H1 (cell line): ENCODE data around the gene ODF2L. TPM values are rescaled to one million over a fixed set of nuclear protein-coding genes. Genes with fewer than 3 reads are reported as not detected.

Experiments
- CTCF ChIA-PET: fragments of 300-600 bp; sonication (Branson Sonifier 250); formaldehyde crosslinking; loops from one replicate; lab custom pipeline; 2021; ENCODE audit not compliant: partially characterized antibody; lab: Charles Lee
- POLR2A ChIA-PET: fragments of 300-600 bp; sonication (Branson Sonifier 250); formaldehyde crosslinking; loops from one replicate; lab custom pipeline; 2021; ENCODE audit warnings: inconsistent platforms; ENCODE audit not compliant: partially characterized antibody; lab: Charles Lee
- DNase-seq, 2 experiments: peaks; one replicate each; pipeline versions ENCODE4 v3.0.0 to v3.0.0-alpha.2; 2010 to 2022; ENCODE audit warnings: low spot score in 2 of 2, low read depth in 1 of 2, mixed read lengths in 1 of 2
- FAIRE-seq: peaks from 2 replicates; lab custom pipeline; 2011; peaks lifted over from hg19 to GRCh38; lab: Jason Lieb, UNC
- H2AFZ ChIP-seq: 2 replicates; pipeline ENCODE4 v1.8.1; 2012; ENCODE audit warnings: low read length, inconsistent platforms
- H2AK5ac ChIP-seq: 2 replicates; pipeline ENCODE4 v1.6.1; 2013; ENCODE audit warnings: low read depth, low read length
- H2BK120ac ChIP-seq: replicated peaks from 2 replicates; pipeline ENCODE3; 2013; ENCODE audit warnings: low read depth, low read length, inconsistent platforms
- H2BK12ac ChIP-seq: 2 replicates; pipeline ENCODE4 v1.6.1; 2013; ENCODE audit warnings: low read depth, low read length
- H2BK15ac ChIP-seq: 2 replicates; pipeline ENCODE4 v1.6.1; 2013; ENCODE audit warnings: low read length
- H2BK20ac ChIP-seq: 2 replicates; pipeline ENCODE4 v1.6.1; 2013; ENCODE audit warnings: low read length
- H2BK5ac ChIP-seq: 2 replicates; pipeline ENCODE4 v1.6.1; 2013; ENCODE audit warnings: low read depth, low read length
- H3K14ac ChIP-seq: 2 replicates; pipeline ENCODE4 v1.6.1; 2013; ENCODE audit warnings: inconsistent platforms; ENCODE audit not compliant: insufficient read length
- H3K18ac ChIP-seq: 2 replicates; pipeline ENCODE4 v1.6.1; 2013; ENCODE audit warnings: low read length; ENCODE audit errors: extremely low read depth
- H3K23ac ChIP-seq: 2 replicates; pipeline ENCODE4 v1.6.1; 2013; ENCODE audit warnings: inconsistent platforms; ENCODE audit not compliant: insufficient read length
- H3K23me2 ChIP-seq: 2 replicates; pipeline ENCODE4 v1.6.1; 2013; ENCODE audit warnings: low read depth, low read length
- H3K27ac ChIP-seq: 2 replicates; pipeline ENCODE4 v1.6.1; 2011; ENCODE audit warnings: low read depth, low read length, inconsistent platforms
- H3K27me3 ChIP-seq, 4 experiments: replicated peaks in 1 of 4; 1 replicate in 1 of 4; 2 replicates in 3 of 4; pipeline versions ENCODE4 v1.6.1 to v1.8.1; 2011 to 2013; ENCODE audit warnings: low read length in 3 of 4, mild to moderate bottlenecking in 3 of 4, inconsistent platforms in 2 of 4, mixed read lengths in 2 of 4, moderate library complexity in 1 of 4; ENCODE audit not compliant: control insufficient read depth in 3 of 4, insufficient read depth in 3 of 4; ENCODE audit errors: extremely low read depth in 1 of 4
- H3K36me3 ChIP-seq, 4 experiments: 2 replicates each; pipeline versions ENCODE4 v1.6.1 to v1.8.1; 2011 to 2013; ENCODE audit warnings: mild to moderate bottlenecking in 4 of 4, low read length in 3 of 4, moderate library complexity in 2 of 4, control low read depth in 1 of 4, inconsistent platforms in 1 of 4; ENCODE audit not compliant: insufficient read depth in 4 of 4, control insufficient read depth in 2 of 4
- H3K4ac ChIP-seq: replicated peaks from 2 replicates; pipeline ENCODE3; 2013; ENCODE audit warnings: low read length, low read depth, mixed read lengths, inconsistent platforms; ENCODE audit not compliant: insufficient read length
- H3K4me1 ChIP-seq, 4 experiments: replicated peaks in 1 of 4; 1 replicate in 1 of 4; 2 replicates in 3 of 4; pipeline versions ENCODE4 v1.6.1 to v1.8.1; 2011 to 2013; ENCODE audit warnings: low read length in 3 of 4, inconsistent platforms in 2 of 4, mixed read lengths in 1 of 4; ENCODE audit not compliant: insufficient read depth in 4 of 4, control insufficient read depth in 3 of 4
- H3K4me2 ChIP-seq, 2 experiments: 2 replicates each; pipeline versions ENCODE4 v1.6.1 to v1.8.1; 2011 to 2013; ENCODE audit warnings: low read depth in 2 of 2, low read length in 2 of 2, control low read depth in 1 of 2, inconsistent platforms in 1 of 2, mild to moderate bottlenecking in 1 of 2; ENCODE audit not compliant: insufficient read depth in 1 of 2
- H3K4me3 ChIP-seq, 4 experiments: fragments of 200-600, 300-600 bp in 1 of 4; sonication (generic), shearing (Covaris generic), sonication (Bioruptor Twin) in 1 of 4; 2 replicates each; pipeline versions ENCODE4 v1.5.1 to v1.8.1; 2011 to 2016; ENCODE audit warnings: low read length in 4 of 4, low read depth in 3 of 4, control low read depth in 2 of 4, inconsistent platforms in 2 of 4, mild to moderate bottlenecking in 2 of 4, mixed read lengths in 1 of 4, moderate library complexity in 1 of 4; ENCODE audit not compliant: insufficient read depth in 2 of 4; ENCODE audit errors: extremely low read depth in 1 of 4
- H3K56ac ChIP-seq: replicated peaks from 2 replicates; pipeline ENCODE3; 2013; ENCODE audit warnings: low read depth, mild to moderate bottlenecking, mixed read lengths, low read length, inconsistent platforms; ENCODE audit not compliant: insufficient read length
- H3K79me1 ChIP-seq: 2 replicates; pipeline ENCODE4 v1.6.1; 2013; ENCODE audit warnings: low read depth, low read length, control low read depth
- H3K79me2 ChIP-seq, 2 experiments: 2 replicates each; pipeline versions ENCODE4 v1.6.1 to v1.8.1; 2012 to 2013; ENCODE audit warnings: low read length in 2 of 2, mild to moderate bottlenecking in 2 of 2, inconsistent platforms in 1 of 2; ENCODE audit not compliant: insufficient read depth in 2 of 2, control insufficient read depth in 1 of 2
- H3K9ac ChIP-seq, 4 experiments: replicated peaks in 1 of 4; 1 replicate in 1 of 4; 2 replicates in 3 of 4; pipeline versions ENCODE4 v1.6.1 to v1.8.1; 2011 to 2013; ENCODE audit warnings: low read depth in 3 of 4, low read length in 3 of 4, control low read depth in 2 of 4, mild to moderate bottlenecking in 2 of 4, moderate library complexity in 2 of 4, inconsistent platforms in 1 of 4; ENCODE audit errors: extremely low read depth in 1 of 4
- H3K9me3 ChIP-seq, 2 experiments: 2 replicates each; pipeline versions ENCODE4 v1.6.1 to v1.8.1; 2012 to 2013; ENCODE audit warnings: mild to moderate bottlenecking in 2 of 2, moderate library complexity in 2 of 2, control low read depth in 1 of 2, inconsistent platforms in 1 of 2, low read depth in 1 of 2, low read length in 1 of 2, mixed read lengths in 1 of 2; ENCODE audit not compliant: insufficient read depth in 2 of 2
- H4K20me1 ChIP-seq, 2 experiments: replicated peaks in 1 of 2; 2 replicates each; pipeline versions ENCODE3 to v1.8.1; 2011 to 2013; ENCODE audit warnings: inconsistent platforms in 2 of 2, low read length in 2 of 2, mild to moderate bottlenecking in 1 of 2; ENCODE audit not compliant: insufficient read depth in 2 of 2, control insufficient read depth in 1 of 2
- H4K5ac ChIP-seq: 2 replicates; pipeline ENCODE4 v1.6.1; 2013; ENCODE audit warnings: low read length, low read depth, mixed read lengths, inconsistent platforms; ENCODE audit not compliant: insufficient read length
- H4K8ac ChIP-seq: 2 replicates; pipeline ENCODE4 v1.8.0; 2013; ENCODE audit warnings: mild to moderate bottlenecking, moderate library complexity, low read length, inconsistent platforms; ENCODE audit not compliant: insufficient read depth; ENCODE audit errors: extremely low read depth
- H4K91ac ChIP-seq: replicated peaks from 2 replicates; pipeline ENCODE3; 2013; ENCODE audit warnings: low read length, mixed read lengths, inconsistent platforms; ENCODE audit not compliant: insufficient read length
- CREB1 ChIP-seq: IDR thresholded peaks from 2 replicates; pipeline ENCODE4 v1.6.1; 2012; ENCODE audit warnings: inconsistent platforms
- GTF2F1 ChIP-seq: IDR thresholded peaks from 2 replicates; pipeline ENCODE4 v1.6.1; 2012; ENCODE audit warnings: low read depth, low read length, improper control_type of control experiment, borderline replicate concordance
- MAFK ChIP-seq: IDR thresholded peaks from 2 replicates; pipeline ENCODE4 v1.6.1; 2012; ENCODE audit warnings: low read depth, mild to moderate bottlenecking, improper control_type of control experiment, low read length
- POLR2A ChIP-seq, 2 experiments: IDR thresholded peaks; 1 replicate in 1 of 2; 2 replicates in 1 of 2; pipeline ENCODE4 v1.6.1; 2011; ENCODE audit warnings: low read depth in 2 of 2, low read length in 2 of 2, mild to moderate bottlenecking in 2 of 2; ENCODE audit errors: control extremely low read depth in 1 of 2
- SIN3A ChIP-seq, 2 experiments: IDR thresholded peaks in 1 of 2; conservative IDR thresholded peaks in 1 of 2; 2 replicates each; pipeline ENCODE4 v1.6.1; 2011 to 2012; ENCODE audit warnings: low read length in 2 of 2, improper control_type of control experiment in 1 of 2, low read depth in 1 of 2, mild to moderate bottlenecking in 1 of 2
- SIX5 ChIP-seq: IDR thresholded peaks from 2 replicates; pipeline ENCODE4 v1.6.1; 2011; ENCODE audit warnings: mild to moderate bottlenecking, low read depth, low read length
- polyA plus RNA-seq, 7 experiments: library from polyadenylated mRNA; depleted of rRNA in 3 of 7; stranded (reverse) in 5 of 7; unstranded in 2 of 7; fragments of >200 nt in 5 of 7; fragments of 200-250 nt in 2 of 7; gene quantifications; 1 replicate in 5 of 7; 2 replicates in 1 of 7; 4 replicates in 1 of 7; pipeline versions ENCODE4 v1.2.1 to v1.2.3, GENCODE V29; 2011 to 2013; ENCODE audit warnings: missing spikeins in 2 of 7, mixed read lengths in 2 of 7
- total RNA-seq: library from RNA; stranded (reverse); fragmentation: NEBNext Ultra II Directional; extraction: Animal tissue kit (Norgen Biotek cat#: 25700); gene quantifications from 2 replicates; pipeline ENCODE4 v1.2.1, GENCODE V29; 2021

Gene ODF2L
- total and polyA plus RNA-seq, 2 of the 8 experiments (the other 6 are each of a cell fraction or from before 2014, with no cell fraction given) = 3.2 to 27.1 TPM

DNA sequence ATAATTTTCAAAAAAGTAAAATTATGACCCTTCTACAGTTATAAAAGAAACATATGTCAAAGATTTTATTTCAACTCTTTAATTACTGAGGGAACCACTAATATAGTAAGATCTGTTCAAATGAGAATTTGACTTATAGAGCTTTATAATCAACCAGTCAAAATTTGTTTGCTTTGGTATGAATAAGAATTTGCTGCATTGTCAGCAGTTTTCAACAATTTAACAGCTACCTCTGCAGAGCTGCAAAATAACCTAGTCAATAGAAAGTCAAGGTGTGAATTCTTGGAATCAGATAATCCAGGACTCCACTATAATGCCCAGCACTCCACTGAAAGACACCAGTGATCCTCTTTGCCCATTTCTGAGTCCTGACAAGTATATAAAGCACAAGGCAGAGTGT, 78.2 kb downstream of the ODF2L start:
- Histone ChIP-seq H2BK15ac (no peak overlapping the region), H2AK5ac (no peak overlapping the region), H3K4me2 (no peak overlapping the region), H3K18ac (no peak overlapping the region), H3K27me3 (no peaks in the 10 kb centered on the region; a peak in 2 of 7 replicates), H2BK12ac (no peak overlapping the region), H4K91ac (no peak overlapping the region), H3K56ac (no peak overlapping the region), H3K4me1 (no peaks in the 10 kb centered on the region), H3K23ac (no peak overlapping the region), H3K14ac (no peak overlapping the region), H3K23me2 (no peaks in the 10 kb centered on the region), H2AFZ (no peak overlapping the region), H4K5ac (no peak overlapping the region), H4K20me1 (no peaks in the 10 kb centered on the region), H2BK20ac (no peak overlapping the region), H4K8ac (no peak overlapping the region), H3K4ac (no peak overlapping the region), H2BK5ac (no peak overlapping the region), H3K9me3 (no peaks in the 10 kb centered on the region), H3K4me3 (no peak overlapping the region), H3K9ac (no peak overlapping the region), H3K79me2 (no peaks in the 10 kb centered on the region), H2BK120ac (no peak overlapping the region), H3K79me1 (no peaks in the 10 kb centered on the region), H3K27ac (no peak overlapping the region), H3K36me3 (no peaks in the 10 kb centered on the region)
- POLR2A ChIA-PET = no interaction called here
- DNase-seq = no peak
- no peak for TF ChIP-seq GTF2F1
- TF ChIP-seq SIN3A (conservative IDR thresholded peaks at IDR 0.05 in 1 of 2, IDR thresholded peaks at IDR 0.05 in 1 of 2; ENCODE audit: low read depth in 1 of 2, low read length in 2 of 2) = no peak
- no peak for TF ChIP-seq SIX5
- TF ChIP-seq POLR2A (IDR thresholded peaks at IDR 0.05; ENCODE audit: control extremely low read depth in 1 of 2, low read depth in 2 of 2, low read length in 2 of 2) = no peak
- peak; percentile 70; the same call in 1 of the 2 replicates for TF ChIP-seq MAFK
- TF ChIP-seq CREB1 = no peak
- FAIRE-seq = no peak
- CTCF ChIA-PET = no interaction called here
